NCI-H345 (cell line): ENCODE data around the gene ETV7.
"Not testable (repeated sequence)": the region's sequence is repeated elsewhere in the genome, so short reads cannot be mapped to it uniquely, and the experiment has no call there.

Experiments
- DNase-seq: peaks from one replicate; lab custom pipeline; 2025; lab: John Stamatoyannopoulos, UW

Gene ETV7

DNA sequence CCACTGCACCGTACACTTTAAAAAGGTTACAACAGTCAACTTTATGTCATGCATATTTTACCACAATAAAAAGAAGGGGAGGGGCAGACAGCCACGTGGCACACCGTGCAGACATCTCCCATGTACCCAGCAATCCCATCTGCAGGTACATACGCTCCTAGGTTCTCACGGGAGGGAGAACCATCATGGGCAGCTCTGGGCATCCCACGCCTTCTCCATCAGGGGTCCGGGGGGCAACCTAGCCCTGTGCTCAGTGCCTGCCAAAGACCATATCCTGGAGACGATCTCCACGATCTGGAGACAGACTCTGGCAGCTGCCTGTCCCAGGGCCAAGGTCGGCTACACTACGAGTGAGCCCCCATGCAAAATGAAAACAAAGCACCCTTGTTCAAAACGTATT lies 48.3 kb downstream of the ETV7 start:
- DNase-seq = no peak

- DNase-seq = not testable (repeated sequence)
Observed at GRCh38 chr6:36338223-36338622, 49.2 kb downstream of the ETV7 start.

DNA sequence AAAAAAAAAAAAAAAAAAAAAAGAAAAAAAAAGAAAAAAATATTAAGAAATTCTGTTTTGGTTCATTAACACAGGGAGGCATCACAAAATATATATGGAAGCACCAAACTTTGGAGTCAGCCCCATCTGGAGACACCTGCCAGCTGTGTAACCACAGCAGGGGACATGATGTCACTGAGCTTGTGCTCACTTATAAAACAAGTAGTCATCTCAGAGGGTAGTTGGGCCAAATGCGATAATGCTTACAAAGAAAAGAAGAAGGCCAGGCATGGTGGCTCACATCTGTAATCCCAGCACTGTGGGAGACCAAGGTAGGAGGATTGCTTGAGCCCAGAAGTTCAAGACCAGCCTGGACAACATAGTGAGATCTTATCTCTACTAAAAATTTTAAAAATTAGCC lies 49.7 kb downstream of the ETV7 start:
- DNase-seq = peak; percentile 11

DNA sequence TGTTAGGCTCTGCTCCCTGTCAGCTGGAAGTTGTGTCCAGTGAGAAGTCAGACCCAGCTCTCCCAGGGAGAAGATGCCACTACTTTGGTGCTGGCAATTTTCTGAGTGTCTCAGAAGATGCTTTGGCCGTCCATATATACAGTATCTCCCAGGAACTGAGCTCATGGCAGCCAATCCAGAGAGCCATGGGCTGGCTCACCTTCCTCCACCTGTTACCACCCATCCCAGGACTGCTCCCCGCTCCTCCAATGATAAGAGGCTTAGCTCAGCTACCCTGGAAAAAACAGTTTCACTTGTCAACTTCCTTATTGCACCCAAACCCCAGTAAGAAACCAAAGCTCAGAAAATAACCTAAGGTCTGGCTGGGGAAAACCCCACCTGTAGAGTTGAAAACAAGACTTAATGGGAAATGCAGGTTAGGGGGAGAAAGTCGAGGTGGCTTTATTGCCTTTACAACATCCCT lies 50.7 kb downstream of the ETV7 start, which contains the start of gene BNIP5:
Gene BNIP5 (minus strand): TSS at position 110 of the 463 bp plus-strand sequence. CDS start 6,198 bp downstream, outside the sequence.
- DNase-seq = no peak

- DNase-seq = no peak
Observed at GRCh38 chr6:36336208-36336710, 51.2 kb downstream of the ETV7 start.

DNA sequence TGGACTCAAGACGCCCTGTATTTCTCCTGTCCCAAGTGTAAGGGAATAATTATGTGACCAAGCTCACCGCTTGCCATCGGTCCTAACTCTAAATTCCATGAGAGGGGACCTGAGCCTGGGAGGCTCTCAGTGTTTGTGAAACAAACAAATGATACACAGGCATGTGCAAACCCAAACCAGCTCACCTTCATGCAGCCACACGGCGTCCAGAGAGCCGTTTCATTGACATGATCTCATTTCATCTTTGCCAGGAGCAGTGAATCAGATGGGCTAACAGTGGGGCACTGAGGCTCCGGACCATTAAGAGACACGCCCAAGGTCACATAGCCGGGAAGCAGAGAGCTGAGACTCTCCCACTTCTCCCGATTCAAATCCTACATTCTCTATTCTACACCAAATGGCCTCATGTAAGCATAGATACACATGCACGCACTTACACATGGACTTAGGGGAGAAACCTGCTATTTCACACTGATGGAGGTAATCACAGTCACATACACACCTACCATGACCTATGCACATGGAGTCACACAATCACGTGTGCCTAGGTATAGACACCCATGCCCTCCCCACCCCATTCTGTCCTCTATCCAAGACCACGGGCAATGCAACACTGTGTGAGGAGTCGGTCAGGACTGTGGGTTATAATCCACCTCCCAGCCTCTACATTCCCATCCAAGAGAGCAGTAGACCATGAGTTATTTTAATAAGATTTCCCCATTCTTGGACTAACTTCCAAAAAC lies 51.8 kb downstream of the ETV7 start:
- DNase-seq = no peak

DNA sequence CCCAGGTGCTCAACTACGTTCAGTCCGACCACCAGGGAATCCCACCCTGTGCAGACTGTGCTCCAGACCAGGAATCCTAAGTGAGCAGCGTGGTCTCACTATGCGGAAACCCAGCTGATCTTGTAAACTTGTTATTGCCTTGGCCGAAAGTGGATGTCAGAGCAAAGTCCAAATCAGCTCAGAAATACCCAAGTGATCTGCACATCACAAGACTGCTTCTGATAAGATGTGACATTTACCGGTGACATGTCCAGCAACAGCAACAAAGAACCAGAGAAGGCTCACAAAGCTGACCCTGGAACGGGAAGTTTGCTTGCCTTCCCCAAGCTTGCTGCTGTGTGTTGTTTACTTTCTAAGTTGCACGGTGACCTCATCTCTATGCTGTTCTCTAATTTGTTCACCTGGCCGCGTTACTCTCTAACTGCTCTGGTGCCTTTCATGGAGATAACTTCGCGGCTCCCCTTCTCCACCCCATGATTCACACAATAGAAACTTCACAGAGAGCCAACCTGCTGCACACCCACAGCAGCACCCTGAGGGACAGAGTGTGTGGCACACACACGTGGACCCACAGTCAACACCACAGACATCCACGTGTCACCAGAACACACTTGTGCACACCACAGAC lies 52.5 kb downstream of the ETV7 start:
- no peak for DNase-seq

- no peak for DNase-seq
Observed at GRCh38 chr6:36333931-36334725, 53.3 kb downstream of the ETV7 start.

DNA sequence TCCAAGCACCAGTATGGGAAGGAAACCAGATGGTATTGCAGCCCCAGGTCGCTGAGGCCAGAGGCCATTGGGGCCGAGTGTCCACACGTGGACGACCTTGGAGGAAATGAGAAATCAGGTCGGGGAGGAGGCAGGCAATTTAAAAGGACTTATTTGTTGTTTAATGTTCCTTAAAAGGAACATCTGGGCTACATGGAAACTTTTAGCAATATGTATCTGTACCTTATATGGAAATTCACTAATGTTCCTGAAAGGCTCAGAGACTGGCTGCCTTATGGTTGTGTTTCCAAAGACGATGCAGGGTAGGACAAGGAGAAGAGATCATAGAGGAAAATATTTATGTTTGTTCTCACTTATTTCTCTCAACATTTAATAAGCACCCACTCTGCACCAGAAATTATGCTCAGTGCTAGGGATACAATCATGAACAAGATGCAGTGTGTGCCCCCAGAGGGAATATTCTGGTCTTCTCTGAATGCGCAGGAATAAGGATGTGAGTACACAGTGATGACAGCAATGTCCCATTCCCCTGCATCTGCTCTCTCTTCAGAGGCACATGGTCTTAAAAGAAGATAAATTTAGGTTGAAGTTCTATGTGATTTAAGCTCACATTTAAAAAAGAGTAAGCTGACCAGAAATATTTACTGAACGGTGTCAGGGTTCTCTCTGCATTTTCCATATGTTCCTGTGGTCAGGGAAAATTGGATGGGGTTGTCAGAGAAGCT lies 54.1 kb downstream of the ETV7 start:
- DNase-seq = no peak

GRCh38 chr6:36331381-36331780 lies 56.1 kb downstream of the ETV7 start:
- DNase-seq = no peak

- no peak for DNase-seq
Observed at GRCh38 chr6:36330366-36330765, 57.1 kb downstream of the ETV7 start.

GRCh38 chr6:36329798-36330291 lies 57.6 kb downstream of the ETV7 start:
- no peak for DNase-seq

GRCh38 chr6:36328600-36328999 lies 58.9 kb downstream of the ETV7 start:
- no peak for DNase-seq

GRCh38 chr6:36327919-36328236 lies 59.6 kb downstream of the ETV7 start:
- no peak for DNase-seq

DNA sequence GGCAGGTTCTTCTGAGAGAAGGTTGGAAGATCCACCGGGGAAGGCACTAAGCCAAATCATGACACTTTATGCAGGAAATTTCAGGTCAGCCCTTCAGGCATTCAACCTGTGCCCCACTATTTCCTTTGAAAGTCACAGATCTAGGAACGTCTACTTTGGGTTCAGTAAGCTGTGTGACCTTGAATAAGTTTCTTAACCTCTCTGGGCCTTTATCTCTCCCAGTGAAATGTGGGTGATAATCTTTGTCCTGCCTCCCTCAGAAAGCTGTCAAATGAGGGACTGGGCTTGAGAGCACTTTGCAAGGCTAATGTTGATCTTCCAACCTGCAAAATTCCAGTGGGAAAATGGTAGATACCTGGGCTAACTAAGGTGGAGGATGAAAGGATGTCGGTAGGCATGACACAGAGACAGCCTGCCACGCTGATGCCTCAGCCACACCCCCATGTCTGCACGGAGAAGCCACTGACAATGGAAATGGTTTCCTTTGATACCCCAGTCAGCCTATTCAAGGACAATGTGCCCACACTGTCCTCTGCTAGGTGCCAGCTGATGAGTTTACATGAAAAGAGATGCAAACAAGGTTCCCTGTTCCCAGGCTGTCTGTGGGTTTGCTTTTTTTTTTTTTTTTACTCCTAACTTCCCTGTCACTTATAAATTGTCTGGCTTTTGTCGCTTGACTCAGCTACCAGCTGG lies 60.1 kb downstream of the ETV7 start:
- peak; percentile 77 for DNase-seq

- DNase-seq = no peak
Observed at GRCh38 chr6:36326356-36326995, 61.0 kb downstream of the ETV7 start.

DNA sequence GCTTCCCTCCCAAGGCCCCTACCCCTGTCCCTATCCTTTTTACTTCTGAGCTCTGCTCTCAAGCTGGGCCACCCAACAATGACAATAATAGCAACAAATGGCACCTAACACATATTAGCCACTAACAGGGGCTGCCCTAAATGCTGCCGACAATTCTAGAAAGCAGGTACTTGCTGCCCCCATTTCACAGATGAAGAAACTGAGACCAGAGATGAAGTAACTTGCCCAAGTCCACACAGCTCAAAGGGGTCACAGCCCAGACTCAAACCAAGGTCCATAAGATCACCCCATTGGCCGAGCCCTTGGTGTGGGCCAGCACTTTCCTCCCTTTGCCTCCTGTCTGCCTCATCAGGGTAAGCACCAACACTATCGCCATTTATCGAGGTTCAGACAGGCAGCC lies 62.8 kb downstream of the ETV7 start:
- no peak for DNase-seq

DNA sequence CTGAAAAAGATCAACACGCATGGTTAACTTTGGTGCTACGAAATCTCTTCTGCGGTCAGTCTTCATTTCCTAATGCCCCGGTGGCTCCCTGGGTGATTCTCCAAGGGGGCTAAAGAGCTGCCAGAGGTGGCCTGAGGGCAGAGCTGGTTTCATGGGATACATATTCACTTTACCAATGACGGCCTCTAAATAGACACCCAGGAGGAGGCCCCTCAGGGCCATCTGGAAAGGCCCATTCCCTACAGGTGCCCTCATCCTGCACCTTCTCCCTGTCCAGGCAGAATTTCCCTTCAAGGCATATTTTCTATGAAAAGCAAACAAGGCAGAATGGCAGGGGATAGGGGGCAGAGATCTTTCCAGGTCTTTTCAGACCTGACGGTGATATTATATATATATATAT lies 63.3 kb downstream of the ETV7 start:
- DNase-seq = no peak

GRCh38 chr6:36323062-36323461 lies 64.4 kb downstream of the ETV7 start:
- DNase-seq = no peak

GRCh38 chr6:36322591-36322990 lies 64.9 kb downstream of the ETV7 start:
- no peak for DNase-seq

- DNase-seq = peak; percentile 7
Observed at GRCh38 chr6:36320475-36320874, 67.0 kb downstream of the ETV7 start.
